NCI-H2196 (cell line): Measurements from ENCODE around the gene KRTAP5-6.
"Not testable (repeated sequence)": the region's sequence is repeated elsewhere in the genome, so short reads cannot be mapped to it uniquely, and the experiment has no call there.

ENCODE experiments used
- DNase-seq: peaks from one replicate; lab custom pipeline; 2025; ENCODE audit not compliant: unreplicated experiment; lab: John Stamatoyannopoulos, UW

Gene KRTAP5-6

GRCh38 chr11:1661454-1662269 lies 35.3 kb upstream of the KRTAP5-6 start:
- not testable (repeated sequence) for DNase-seq

DNA sequence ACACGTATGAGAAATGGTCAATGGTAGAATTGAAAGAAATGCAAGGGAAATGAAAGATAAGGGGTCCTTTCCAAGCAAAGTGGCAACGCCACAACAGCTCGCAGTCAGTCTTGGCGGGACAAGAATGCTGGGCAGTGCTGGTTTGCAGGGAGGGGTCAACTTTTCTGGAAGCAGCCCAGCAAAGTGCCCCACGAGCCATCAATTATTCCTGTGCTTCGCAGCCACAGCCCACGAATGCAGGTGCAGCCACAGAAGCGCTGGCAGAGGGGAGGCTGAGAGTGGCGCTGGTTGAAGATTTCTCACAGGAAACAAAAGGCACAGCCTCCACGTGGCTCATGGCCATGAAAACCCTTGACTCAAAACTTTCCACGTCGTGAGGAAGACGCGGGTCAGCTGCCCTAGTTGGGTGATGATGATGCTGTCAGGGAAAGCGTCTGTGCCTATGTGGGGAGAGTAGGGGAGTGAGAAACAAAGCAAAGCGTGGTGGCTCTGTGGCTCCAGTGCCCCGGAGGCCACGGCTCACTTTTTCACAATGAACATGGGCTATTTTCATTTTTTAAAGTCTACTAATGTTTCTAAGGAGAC lies 34.2 kb upstream of the KRTAP5-6 start:
- not testable (repeated sequence) for DNase-seq

DNA sequence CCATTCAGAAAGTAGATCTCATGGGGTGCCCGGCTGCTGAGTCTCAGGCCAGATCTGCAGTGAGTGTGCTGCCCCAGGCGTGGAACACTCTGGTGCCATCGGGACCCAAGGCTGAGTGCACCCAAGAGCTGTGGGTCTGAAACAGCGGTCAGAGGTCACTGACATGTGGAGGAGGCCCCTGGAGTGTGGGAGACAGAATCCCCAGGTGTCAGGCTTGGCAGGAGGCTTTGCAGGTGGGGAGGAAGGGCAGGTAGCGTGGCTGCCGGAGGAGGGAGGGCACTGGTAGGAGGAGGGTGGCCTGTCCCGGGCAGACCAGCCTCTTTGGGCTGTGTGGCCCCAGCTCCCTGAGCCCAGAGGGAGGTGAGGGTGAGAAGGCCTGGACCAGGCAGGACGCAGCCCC lies 31.7 kb upstream of the KRTAP5-6 start:
- no peak for DNase-seq

- DNase-seq, result no peak
Measured at GRCh38 chr11:1667121-1667850, 29.7 kb upstream of the KRTAP5-6 start.

GRCh38 chr11:1667906-1668305 lies 29.1 kb upstream of the KRTAP5-6 start:
- DNase-seq, result no peak

- DNase-seq, result no peak
Measured at GRCh38 chr11:1668911-1669473, 28.0 kb upstream of the KRTAP5-6 start.

GRCh38 chr11:1669546-1670218 lies 27.3 kb upstream of the KRTAP5-6 start:
- no peak for DNase-seq

DNA sequence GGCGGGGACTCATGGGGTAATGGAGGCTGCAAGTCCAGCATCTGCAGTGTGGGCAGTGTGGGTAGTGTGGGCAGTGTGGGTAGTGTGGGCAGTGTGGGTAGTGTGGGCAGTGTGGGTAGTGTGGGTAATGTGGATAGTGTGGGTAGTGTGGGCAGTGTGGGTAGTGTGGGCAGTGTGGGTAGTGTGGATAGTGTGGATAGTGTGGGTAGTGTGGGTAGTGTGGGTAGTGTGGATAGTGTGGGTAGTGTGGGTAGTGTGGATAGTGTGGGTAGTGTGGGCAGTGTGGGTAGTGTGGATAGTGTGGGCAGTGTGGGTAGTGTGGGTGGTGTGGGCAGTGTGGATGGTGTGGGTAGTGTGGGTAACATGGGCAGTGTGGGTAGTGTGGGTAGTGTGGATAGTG lies 26.5 kb upstream of the KRTAP5-6 start:
- DNase-seq, result not testable (repeated sequence)

- no peak for DNase-seq
Measured at GRCh38 chr11:1670905-1671371, 26.1 kb upstream of the KRTAP5-6 start.

- DNase-seq, result no peak
Measured at GRCh38 chr11:1671658-1672057, 25.3 kb upstream of the KRTAP5-6 start.

GRCh38 chr11:1672613-1673350 lies 24.2 kb upstream of the KRTAP5-6 start:
- no peak for DNase-seq

DNA sequence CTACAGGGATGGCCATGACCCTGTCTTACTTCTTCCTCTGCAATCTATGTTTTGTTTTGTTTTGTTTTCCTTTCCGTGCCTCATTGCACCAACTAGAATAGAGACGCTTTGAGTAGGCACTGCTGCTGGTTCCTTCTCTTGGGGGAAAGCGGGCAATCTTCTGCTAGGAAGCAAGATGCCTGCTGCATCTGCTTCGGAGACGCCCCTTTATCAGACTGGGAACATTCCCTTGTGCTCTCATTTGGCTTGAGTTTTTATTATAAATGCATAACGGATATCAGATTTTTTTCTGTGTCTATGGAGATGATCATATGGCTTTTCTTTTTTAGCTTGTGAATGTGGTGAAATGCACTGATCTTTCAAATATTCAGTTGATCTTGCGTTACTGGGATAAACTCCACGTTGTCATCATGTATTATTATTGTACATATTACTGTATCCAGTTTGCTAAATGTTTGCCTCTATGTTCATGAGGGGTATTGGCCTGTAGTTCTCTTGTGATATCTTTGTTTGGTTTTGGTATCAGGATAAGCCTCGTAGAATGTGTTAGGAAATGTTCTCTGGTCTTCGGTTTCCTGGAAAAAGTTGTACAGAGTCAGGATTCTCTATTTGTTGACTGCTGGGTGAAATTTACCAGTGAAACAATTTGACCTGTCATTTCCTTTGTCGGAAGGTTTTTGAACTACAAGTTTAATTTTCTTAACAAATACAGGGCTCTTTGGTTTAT lies 23.4 kb upstream of the KRTAP5-6 start:
- DNase-seq, result no peak

GRCh38 chr11:1674173-1675131 lies 22.5 kb upstream of the KRTAP5-6 start:
- DNase-seq, result no peak

DNA sequence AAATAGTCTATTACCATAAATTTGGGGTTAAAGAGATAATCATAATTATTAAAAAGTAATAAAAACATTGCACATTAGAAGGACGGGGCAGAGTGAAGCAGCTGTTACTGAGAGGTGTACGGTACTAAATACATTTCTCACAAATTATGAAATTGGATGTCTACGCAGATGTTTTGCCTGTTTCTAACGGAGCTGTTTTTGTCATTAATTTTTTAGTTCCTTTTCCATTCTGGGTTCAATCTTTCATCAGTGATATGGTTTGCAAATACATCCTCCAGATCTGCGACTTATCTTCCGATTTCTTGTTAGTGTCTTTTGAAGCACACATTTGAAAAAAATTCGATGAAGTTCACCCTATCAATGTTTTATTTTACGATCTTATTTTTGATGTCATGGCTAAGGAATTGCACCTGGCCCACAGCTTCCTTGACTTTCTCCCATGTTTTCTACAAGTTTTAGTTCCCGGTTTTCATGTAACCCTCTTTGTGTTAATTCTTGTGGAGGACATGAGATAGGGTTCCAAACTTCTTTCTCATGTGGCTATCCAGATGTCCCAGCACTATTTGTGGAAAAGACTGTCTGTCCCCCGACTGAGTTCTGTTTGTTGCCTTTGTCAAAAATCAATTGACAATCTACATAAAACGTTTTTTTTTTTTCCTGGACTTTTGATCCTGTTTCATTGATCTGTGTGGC lies 21.3 kb upstream of the KRTAP5-6 start:
- no peak for DNase-seq

DNA sequence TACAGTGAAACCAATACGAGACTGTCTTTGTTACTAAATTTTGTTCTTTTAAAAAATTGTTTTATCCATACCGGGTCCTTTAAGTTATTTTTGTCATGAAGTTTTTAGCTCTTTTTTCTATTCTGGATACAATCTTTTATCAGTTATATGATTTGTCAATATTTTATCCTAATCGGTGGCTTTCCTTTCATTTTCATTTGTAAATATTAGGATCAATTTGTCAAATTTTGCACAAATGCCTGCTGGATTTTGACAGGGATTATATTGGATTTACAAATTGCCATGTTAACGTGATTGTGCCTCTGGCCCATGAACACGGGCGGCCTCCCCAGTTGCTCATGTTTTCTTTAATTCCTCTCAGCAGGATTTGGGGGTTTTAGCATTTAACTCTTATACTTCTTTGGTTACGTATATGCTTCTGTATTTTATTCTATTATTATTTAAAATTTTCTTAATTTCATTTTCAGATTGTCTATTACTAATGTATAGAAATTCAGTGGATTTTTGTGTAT lies 20.7 kb upstream of the KRTAP5-6 start:
- no peak for DNase-seq

DNA sequence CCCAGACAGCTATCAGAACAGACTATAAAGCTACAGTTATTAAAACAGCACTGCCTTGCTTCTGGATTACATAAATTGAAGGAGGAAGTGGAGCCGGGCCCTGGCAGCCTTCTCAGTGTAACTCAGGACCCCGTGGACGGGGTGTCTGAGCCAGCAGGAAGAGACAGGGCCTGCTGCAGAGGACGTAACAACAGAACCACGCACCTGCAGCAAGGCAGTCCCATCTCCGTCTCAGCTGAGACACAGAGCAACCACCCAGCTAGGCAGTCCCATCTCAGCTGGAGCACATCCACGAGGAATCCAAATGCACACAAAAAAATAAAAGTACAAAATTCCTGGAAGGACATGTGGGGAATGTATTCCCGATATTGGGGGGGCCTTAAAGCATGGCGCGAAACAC lies 17.1 kb upstream of the KRTAP5-6 start:
- DNase-seq, result no peak

GRCh38 chr11:1682225-1682905 lies 14.6 kb upstream of the KRTAP5-6 start:
- DNase-seq, result no peak
